Ectodermal cell (in vitro differentiated cells): ENCODE results near the gene PPARGC1A.
A peak's percentile ranks its signal among the peaks of the same experiment; 100 is the strongest.

Experiments
- H3K27ac ChIP-seq: 2 replicates; pipeline ENCODE4 v1.7.0; 2013; ENCODE audit warnings: mild to moderate bottlenecking, low read depth, low read length; ENCODE audit not compliant: insufficient read depth, poor library complexity, severe bottlenecking
- H3K27me3 ChIP-seq: 2 replicates; pipeline ENCODE4 v1.7.0; 2013; ENCODE audit warnings: mild to moderate bottlenecking, low read length; ENCODE audit not compliant: insufficient read depth, control insufficient read depth, poor library complexity, severe bottlenecking
- H3K36me3 ChIP-seq: one replicate; pipeline ENCODE4 v1.7.0; 2013; ENCODE audit warnings: low read length; ENCODE audit not compliant: control insufficient read depth, insufficient read depth
- H3K4me1 ChIP-seq: one replicate; pipeline ENCODE4 v1.7.0; 2013; ENCODE audit warnings: low read length; ENCODE audit not compliant: control insufficient read depth, insufficient read depth
- H3K4me3 ChIP-seq: 2 replicates; pipeline ENCODE4 v1.7.0; 2013; ENCODE audit warnings: low read depth, low read length, control low read depth; ENCODE audit not compliant: insufficient read depth
- H3K9me3 ChIP-seq: 2 replicates; pipeline ENCODE4 v1.7.0; 2013; ENCODE audit warnings: mild to moderate bottlenecking, low read length, moderate library complexity; ENCODE audit not compliant: control insufficient read depth
- WGBS, 2 experiments: methylation state at CpG; one replicate each; pipeline ENCODE4 v1.1.7; 2013; ENCODE audit warnings: missing lambda C conversion rate in 2 of 2; 5-methylcytosine and 5-hydroxymethylcytosine counted together

Gene PPARGC1A

DNA sequence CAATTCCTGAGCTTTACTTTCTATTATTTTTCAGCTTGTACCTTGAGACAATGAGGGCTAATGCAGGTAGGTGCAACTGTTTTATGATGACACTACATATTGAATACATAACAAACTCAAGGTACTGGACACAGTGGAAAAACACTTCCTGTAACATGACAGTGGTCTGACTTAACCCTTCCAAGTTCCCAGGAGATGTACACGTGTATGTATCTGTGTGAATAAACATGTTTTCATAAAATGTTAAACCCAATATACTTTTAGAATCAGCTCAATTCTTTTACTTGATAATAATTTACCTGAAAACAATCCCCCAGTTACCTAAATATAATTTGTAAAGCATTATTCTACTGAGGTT is 1.2 kb upstream of the PPARGC1A start:
- no peak overlapping the region for H3K4me3 ChIP-seq
- peaks cover 4% of the 10 kb centered on the region for H3K27me3 ChIP-seq
- H3K9me3 ChIP-seq = no peaks in the 10 kb centered on the region
- H3K4me1 ChIP-seq = peaks cover 19% of the 10 kb centered on the region
- no CpG with 5 or more reads among the region's 1 CpG for WGBS, 2 experiments
- no peaks in the 10 kb centered on the region for H3K36me3 ChIP-seq
- no peak overlapping the region for H3K27ac ChIP-seq

DNA sequence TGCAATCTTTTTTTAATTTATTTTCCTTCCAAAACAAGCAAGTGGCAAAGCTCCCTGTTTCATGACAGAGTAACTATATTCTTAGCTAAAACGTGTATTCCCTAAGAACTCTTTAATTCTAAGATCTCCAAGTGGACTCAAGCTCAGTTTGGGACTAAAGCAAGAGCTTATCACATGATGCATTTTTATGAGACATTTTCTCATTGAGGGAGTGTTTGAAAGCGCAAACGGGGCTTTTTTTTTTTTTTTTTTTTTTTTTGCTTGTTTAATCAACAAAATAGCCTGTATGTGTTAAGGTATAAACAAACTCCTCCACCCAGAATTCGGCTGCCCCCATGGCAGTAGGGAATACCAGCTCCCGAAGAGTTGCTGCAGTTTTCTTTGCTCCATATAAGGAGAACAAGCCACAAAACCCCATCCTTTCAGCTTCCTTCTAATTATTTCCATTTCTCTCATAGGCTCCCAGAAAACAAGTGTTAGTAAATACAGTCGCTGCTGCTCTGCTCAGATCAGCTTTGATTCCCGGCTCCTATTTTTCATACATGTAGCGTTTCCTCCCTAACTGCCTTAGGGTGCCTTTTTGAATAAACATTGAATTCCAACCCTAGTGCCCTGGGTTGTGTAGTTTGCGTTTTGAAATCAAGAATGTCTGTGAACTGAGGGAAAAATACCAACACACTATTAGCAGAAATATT is 669 bp upstream of the PPARGC1A start:
- Histone ChIP-seq H3K27me3 (peaks cover 4% of the 10 kb centered on the region), H3K36me3 (no peaks in the 10 kb centered on the region), H3K27ac (no peak overlapping the region), H3K4me1 (peaks cover 19% of the 10 kb centered on the region), H3K4me3 (peak overlapping the region; percentile 31), H3K9me3 (no peaks in the 10 kb centered on the region)
- 33 to 41% methylated on average over 6 to 8 of the region's 9 CpGs for WGBS, 2 experiments

DNA sequence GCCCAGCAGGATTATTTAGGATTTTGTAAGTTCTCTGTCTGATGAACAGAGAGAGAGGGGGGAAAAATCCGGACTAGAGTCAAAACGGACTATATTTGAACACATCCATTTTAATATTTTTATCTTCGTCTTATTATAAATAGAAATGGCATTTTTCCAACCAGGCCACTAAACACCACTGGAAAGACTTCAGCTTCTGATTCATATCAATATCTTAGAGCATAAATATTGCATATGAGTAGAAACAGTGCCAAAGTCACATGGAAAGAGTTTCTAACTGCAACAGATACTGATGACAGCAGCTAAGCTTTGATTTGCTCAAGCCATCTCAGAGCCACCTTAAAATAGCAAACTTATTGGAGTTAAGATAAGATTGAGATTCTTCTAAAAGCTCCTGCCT is 456 bp downstream of the PPARGC1A start:
- peaks cover 4% of the 10 kb centered on the region for H3K27me3 ChIP-seq
- peak overlapping the region; percentile 31 for H3K4me3 ChIP-seq
- no CpG with 5 or more reads among the region's 3 CpGs for WGBS, 2 experiments
- no peak overlapping the region for H3K27ac ChIP-seq
- no peaks in the 10 kb centered on the region for H3K36me3 ChIP-seq
- H3K4me1 ChIP-seq = peaks cover 19% of the 10 kb centered on the region
- H3K9me3 ChIP-seq = no peaks in the 10 kb centered on the region

DNA sequence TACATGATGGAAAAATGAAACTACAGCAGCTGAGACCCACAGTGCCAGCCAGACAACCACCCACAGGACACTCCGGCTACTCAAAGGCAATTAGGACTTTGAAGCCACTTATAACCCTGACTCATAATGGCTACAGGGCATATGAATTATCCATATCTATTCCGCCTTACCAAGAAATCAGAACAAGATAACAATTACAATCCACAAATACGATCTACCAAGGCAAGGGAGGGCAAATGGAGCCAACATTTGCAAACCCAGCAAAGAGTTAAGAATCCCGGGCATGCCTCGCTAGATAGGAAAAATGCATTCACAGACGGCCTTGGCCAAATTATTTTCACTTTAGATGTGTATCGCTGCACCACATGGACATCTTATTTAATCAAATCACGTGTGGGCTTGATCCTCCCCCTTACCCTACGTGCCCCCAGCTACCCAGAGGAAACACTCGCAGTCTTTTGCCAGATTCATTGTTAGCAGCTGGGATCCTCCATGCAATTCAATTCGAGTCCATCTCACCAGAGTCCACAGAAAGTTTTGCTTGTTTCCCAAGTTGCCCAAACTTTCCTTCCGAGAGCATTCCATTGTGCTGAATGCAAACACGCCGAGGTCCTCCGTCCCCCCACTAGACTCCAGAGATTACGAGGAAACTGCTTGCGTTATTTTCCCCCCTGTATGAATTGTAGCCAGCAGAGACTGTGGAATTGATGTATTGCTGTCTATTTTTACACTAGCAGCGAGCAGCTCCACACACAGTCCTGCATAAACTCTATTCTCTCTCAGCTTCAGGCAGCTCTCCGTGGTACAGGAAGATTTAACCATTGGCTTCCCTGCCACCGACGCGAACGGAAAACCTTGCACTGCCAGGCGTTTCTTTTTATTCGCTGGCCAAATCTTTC is 1.2 kb downstream of the PPARGC1A start:
- H3K9me3 ChIP-seq = no peaks in the 10 kb centered on the region
- H3K4me3 ChIP-seq = peak overlapping the region; percentile 31
- no peaks in the 10 kb centered on the region for H3K36me3 ChIP-seq
- H3K27me3 ChIP-seq = peaks cover 4% of the 10 kb centered on the region
- H3K4me1 ChIP-seq = peaks cover 19% of the 10 kb centered on the region
- H3K27ac ChIP-seq = no peak overlapping the region
- 35 to 36% methylated on average over 25 of the region's 25 CpGs for WGBS, 2 experiments

DNA sequence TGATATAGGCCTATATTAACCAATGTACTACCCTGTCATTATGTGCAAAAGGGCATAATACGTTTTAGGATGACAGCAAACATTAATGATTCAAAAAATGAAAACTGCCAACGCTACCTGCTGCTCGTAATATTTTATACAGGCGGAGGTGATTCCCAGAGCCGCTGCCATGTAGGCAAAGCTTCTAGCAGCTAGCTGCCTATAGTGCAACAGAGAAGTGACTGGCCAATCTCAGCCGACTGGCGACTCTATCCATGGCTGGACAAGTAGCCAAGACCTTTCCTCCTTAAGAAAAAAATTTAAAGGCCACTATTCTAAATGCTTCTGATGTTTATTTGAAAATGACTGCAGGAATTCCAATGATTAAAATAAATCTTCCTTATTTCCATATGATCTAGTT is 1.9 kb downstream of the PPARGC1A start:
- Histone ChIP-seq H3K4me1 (peaks cover 19% of the 10 kb centered on the region), H3K27ac (no peak overlapping the region)
- WGBS, 2 experiments = 91 to 92% methylated on average over 7 of the region's 7 CpGs

DNA sequence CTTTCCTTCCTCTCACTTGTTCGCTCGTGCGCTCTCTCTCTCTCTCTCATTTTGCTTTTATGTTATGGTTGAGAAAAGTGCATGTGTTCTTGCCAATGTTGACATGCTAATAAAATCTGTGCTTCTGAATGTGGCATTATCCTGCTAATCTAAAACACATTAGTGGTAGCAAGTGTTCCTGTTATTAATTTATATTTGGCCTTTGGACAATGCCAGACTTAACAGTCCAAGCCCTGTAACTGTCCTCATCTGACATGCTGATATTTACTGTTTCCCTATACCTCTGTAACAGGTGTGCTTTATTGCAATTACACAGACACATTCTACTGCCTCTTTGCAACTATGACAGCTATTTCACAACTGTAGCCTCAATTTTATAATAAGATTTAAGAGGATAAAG is 2.7 kb downstream of the PPARGC1A start:
- Histone ChIP-seq H3K9me3 (no peaks in the 10 kb centered on the region), H3K4me1 (peaks cover 19% of the 10 kb centered on the region), H3K36me3 (no peaks in the 10 kb centered on the region), H3K27ac (no peak overlapping the region), H3K4me3 (no peak overlapping the region), H3K27me3 (peaks cover 4% of the 10 kb centered on the region)
- no CpG with 5 or more reads among the region's 3 CpGs for WGBS, 2 experiments

More for the DNA sequence above, 1.9 kb downstream of the PPARGC1A start:
- Histone ChIP-seq H3K4me3 (no peak overlapping the region), H3K36me3 (no peaks in the 10 kb centered on the region), H3K27me3 (peaks cover 4% of the 10 kb centered on the region), H3K9me3 (no peaks in the 10 kb centered on the region)

DNA sequence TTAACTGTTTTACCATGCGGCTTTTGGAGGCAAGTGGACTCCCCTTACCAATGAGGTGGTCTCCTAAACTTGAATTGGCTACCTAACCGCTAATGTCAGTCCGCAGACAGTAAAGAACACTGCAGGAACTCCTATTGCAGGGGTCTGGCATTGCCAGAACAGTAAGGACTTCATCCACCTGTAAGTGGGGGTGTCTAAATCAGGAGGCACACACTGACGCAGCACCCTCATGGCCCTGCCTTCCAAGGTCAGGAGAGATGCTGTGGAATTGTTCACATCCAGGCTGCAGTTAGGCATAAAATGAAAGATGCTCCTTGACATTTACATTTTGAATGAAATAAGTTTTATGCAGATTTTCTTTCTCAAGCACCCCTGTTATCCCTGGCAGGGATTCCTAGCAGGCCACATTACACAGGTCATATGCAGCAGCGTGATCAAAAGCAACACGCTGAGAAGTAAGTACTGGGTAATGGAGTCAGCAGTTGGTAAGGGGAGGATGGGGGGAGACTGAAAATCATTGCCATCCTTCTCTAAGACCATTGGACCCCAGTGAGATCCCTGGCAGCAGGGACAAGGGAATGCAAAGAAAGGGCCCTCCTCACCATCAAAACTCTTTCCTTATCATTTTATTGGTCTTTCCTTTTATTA is 3.8 kb downstream of the PPARGC1A start:
- Histone ChIP-seq H3K4me3 (no peak overlapping the region), H3K4me1 (peaks cover 17% of the 10 kb centered on the region), H3K9me3 (no peaks in the 10 kb centered on the region), H3K27me3 (peaks cover 4% of the 10 kb centered on the region), H3K27ac (no peak overlapping the region), H3K36me3 (no peaks in the 10 kb centered on the region)
- 53 to 64% methylated on average over 6 of the region's 6 CpGs for WGBS, 2 experiments

DNA sequence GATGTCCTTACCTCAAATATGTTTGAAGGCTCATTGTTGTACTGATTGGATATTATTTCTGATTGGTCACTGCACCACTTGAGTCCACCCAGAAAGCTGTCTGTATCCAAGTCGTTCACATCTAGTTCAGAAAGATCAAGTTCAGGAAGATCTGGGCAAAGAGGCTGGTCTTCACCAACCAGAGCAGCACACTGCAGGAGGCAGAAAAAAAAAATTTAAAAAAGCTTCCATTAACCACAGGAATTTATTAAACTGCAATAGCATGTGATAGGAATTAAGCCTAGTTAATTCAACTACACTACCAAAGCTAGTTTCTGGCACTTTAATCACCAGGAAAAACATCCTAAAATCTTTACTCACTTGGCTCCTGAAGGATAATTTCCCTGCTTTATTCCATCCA is 5.1 kb downstream of the PPARGC1A start:
- no peak overlapping the region for H3K27ac ChIP-seq
- H3K36me3 ChIP-seq = no peaks in the 10 kb centered on the region
- H3K4me3 ChIP-seq = no peak overlapping the region
- peaks cover 4% of the 10 kb centered on the region for H3K27me3 ChIP-seq
- WGBS, 2 experiments = 77 to 82% methylated on average over 1 of the region's 1 CpG
- no peaks in the 10 kb centered on the region for H3K9me3 ChIP-seq
- H3K4me1 ChIP-seq = peaks cover 6% of the 10 kb centered on the region

DNA sequence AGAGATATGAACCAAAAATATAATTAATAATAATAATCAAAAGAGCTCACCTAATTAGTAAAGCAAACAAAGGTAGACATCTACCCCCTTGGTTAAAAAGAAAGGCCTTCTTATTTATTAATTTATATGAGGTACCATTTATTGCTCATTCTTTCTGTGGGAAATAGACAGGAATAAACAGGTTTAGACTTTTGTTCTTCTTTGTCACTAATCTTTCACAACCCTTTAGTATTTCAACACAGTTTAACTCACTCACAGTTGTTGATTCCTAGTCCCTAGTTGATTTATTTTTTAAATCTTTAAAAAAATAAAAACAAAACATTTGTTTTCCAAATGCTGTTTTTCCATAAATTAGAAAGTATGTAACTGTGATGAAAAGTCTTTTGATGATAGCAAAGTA is 5.6 kb downstream of the PPARGC1A start:
- Histone ChIP-seq H3K4me3 (no peak overlapping the region), H3K9me3 (no peaks in the 10 kb centered on the region), H3K27me3 (no peaks in the 10 kb centered on the region), H3K4me1 (peaks cover 6% of the 10 kb centered on the region), H3K27ac (no peak overlapping the region), H3K36me3 (no peaks in the 10 kb centered on the region)

DNA sequence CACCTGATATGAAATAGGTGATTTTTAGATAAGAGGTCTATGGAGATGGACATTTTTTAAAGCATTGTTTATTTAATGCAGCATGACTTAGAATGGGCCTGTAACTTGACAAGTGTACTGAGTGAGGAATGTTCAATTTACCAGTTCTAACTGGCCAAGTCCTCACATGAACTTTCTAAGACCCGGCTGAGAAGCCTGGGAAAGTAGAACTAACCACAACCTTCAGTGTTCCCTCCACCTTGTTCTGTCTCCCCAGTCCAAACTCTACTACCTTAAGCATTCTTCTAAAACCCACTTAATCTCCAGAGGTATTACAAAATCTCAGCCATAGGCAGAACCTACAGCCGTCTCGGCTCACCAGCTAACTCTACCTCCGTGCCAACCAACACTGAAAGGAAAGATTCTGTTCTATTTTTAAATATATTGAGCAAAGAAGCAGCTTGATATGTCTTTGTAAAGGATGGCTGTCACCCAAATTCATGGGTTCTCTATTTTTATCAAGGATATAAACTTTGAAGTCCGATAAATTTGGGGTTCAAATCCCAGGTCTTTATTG is 6.8 kb downstream of the PPARGC1A start:
- Histone ChIP-seq H3K4me1 (peaks cover 3% of the 10 kb centered on the region), H3K9me3 (no peaks in the 10 kb centered on the region), H3K27ac (no peak overlapping the region), H3K4me3 (no peak overlapping the region), H3K27me3 (no peaks in the 10 kb centered on the region), H3K36me3 (no peaks in the 10 kb centered on the region)
- WGBS, 2 experiments = 93 to 94% methylated on average over 5 of the region's 5 CpGs
